Keratinocyte (primary cell): ENCODE data around the gene NXPH3. TPM values are rescaled to one million over a fixed set of nuclear protein-coding genes. Genes with fewer than 3 reads are reported as not detected.

Source experiments
- DNase-seq: peaks from one replicate; pipeline ENCODE4 v3.0.0-alpha.2; 2011; ENCODE audit warnings: low read depth, missing footprints, low spot score
- FAIRE-seq: peaks from 2 replicates; lab custom pipeline; 2011; peaks lifted over from hg19 to GRCh38; lab: Jason Lieb, UNC
- H2AFZ ChIP-seq: 2 replicates; pipeline ENCODE4 v1.6.0; 2012; ENCODE audit warnings: low read length, control low read depth, inconsistent platforms; ENCODE audit not compliant: control insufficient read depth
- H3K27ac ChIP-seq: 2 replicates; pipeline ENCODE4 v1.5.1; 2011; ENCODE audit warnings: low read length; ENCODE audit not compliant: control insufficient read depth, insufficient read depth
- H3K27me3 ChIP-seq: 3 replicates; pipeline ENCODE4 v1.6.0; 2011; ENCODE audit warnings: low read length; ENCODE audit not compliant: control insufficient read depth, insufficient read depth; ENCODE audit errors: extremely low read depth
- H3K36me3 ChIP-seq, 2 experiments: 2 replicates in 1 of 2; 3 replicates in 1 of 2; pipeline ENCODE4 v1.5.1; 2011; ENCODE audit warnings: low read length in 2 of 2, mild to moderate bottlenecking in 1 of 2; ENCODE audit not compliant: control insufficient read depth in 2 of 2, insufficient read depth in 2 of 2; ENCODE audit errors: extremely low read depth in 1 of 2
- H3K4me1 ChIP-seq: 3 replicates; pipeline ENCODE4 v1.5.1; 2011; ENCODE audit warnings: low read length; ENCODE audit not compliant: control insufficient read depth, insufficient read depth; ENCODE audit errors: extremely low read depth
- H3K4me2 ChIP-seq: 3 replicates; pipeline ENCODE4 v1.6.0; 2011; ENCODE audit warnings: low read depth, low read length; ENCODE audit not compliant: control insufficient read depth, insufficient read depth; ENCODE audit errors: extremely low read depth
- H3K4me3 ChIP-seq, 3 experiments: fragments of 200-600 bp in 1 of 3; sonication (generic) in 1 of 3; 2 replicates in 2 of 3; 3 replicates in 1 of 3; pipeline ENCODE4 v1.5.1; 2011 to 2016; ENCODE audit warnings: low read length in 3 of 3, mild to moderate bottlenecking in 3 of 3, control low read depth in 2 of 3, inconsistent platforms in 1 of 3, low read depth in 1 of 3, mixed read lengths in 1 of 3, mixed run types in 1 of 3, moderate library complexity in 1 of 3; ENCODE audit not compliant: control insufficient read depth in 2 of 3, insufficient read depth in 2 of 3; ENCODE audit errors: extremely low read depth in 1 of 3
- H3K79me2 ChIP-seq: 2 replicates; pipeline ENCODE4 v1.6.0; 2012; ENCODE audit warnings: low read length; ENCODE audit not compliant: control insufficient read depth, insufficient read depth
- H3K9ac ChIP-seq: 3 replicates; pipeline ENCODE4 v1.6.0; 2011; ENCODE audit warnings: low read length; ENCODE audit not compliant: control insufficient read depth, insufficient read depth; ENCODE audit errors: extremely low read depth
- H3K9me1 ChIP-seq: 3 replicates; pipeline ENCODE4 v1.6.0; 2011; ENCODE audit warnings: low read length; ENCODE audit not compliant: control insufficient read depth, insufficient read depth; ENCODE audit errors: extremely low read depth
- H3K9me3 ChIP-seq: 2 replicates; pipeline ENCODE4 v1.5.1; 2012; ENCODE audit warnings: low read depth, low read length; ENCODE audit not compliant: control insufficient read depth
- H4K20me1 ChIP-seq: 3 replicates; pipeline ENCODE4 v1.6.0; 2011; ENCODE audit warnings: low read length; ENCODE audit not compliant: control insufficient read depth, insufficient read depth; ENCODE audit errors: extremely low read depth
- EZH2 ChIP-seq: IDR thresholded peaks from one replicate; pipeline ENCODE4 v1.6.1; 2012; ENCODE audit warnings: inconsistent platforms, mild to moderate bottlenecking, low read length, moderate library complexity
- dilution Hi-C: fragments of 300-500 bp; cut with MboI; formaldehyde crosslinking; loops from one replicate; pipeline ENCODE4 v1.7.0; 2020; ENCODE audit warnings: low sequenced_read_pairs; ENCODE audit not compliant: extremely low pct_ligation_motif_present
- polyA plus RNA-seq, 5 experiments: library from polyadenylated mRNA; depleted of rRNA in 3 of 5; stranded (reverse) in 3 of 5; stranded (forward) in 1 of 5; unstranded in 1 of 5; fragments of >200 nt; gene quantifications; 1 replicate in 1 of 5; 2 replicates in 3 of 5; 3 replicates in 1 of 5; pipeline versions ENCODE4 v1.2.1 to v1.2.3, GENCODE V29; 2011 to 2012; ENCODE audit warnings: missing spikeins in 2 of 5, low read depth in 1 of 5, low replicate concordance in 1 of 5
- TF ChIP-seq, protein P1 (sequence below), 3 experiments: IDR thresholded peaks in 1 of 3; conservative IDR thresholded peaks in 1 of 3; optimal IDR thresholded peaks in 1 of 3; 2 replicates in 2 of 3; 3 replicates in 1 of 3; pipeline versions ENCODE3 to v1.5.1; 2011; ENCODE audit warnings: low read length in 3 of 3, mild to moderate bottlenecking in 3 of 3, moderate library complexity in 2 of 3, control low read depth in 1 of 3, inconsistent platforms in 1 of 3; ENCODE audit not compliant: insufficient read depth in 2 of 3; ENCODE audit errors: extremely low read depth in 1 of 3

NXPH3 gene
- polyA plus RNA-seq, 1 donor (not counting 4 experiments of a cell fraction or from before 2014, with no cell fraction given) = 0.12 TPM

DNA sequence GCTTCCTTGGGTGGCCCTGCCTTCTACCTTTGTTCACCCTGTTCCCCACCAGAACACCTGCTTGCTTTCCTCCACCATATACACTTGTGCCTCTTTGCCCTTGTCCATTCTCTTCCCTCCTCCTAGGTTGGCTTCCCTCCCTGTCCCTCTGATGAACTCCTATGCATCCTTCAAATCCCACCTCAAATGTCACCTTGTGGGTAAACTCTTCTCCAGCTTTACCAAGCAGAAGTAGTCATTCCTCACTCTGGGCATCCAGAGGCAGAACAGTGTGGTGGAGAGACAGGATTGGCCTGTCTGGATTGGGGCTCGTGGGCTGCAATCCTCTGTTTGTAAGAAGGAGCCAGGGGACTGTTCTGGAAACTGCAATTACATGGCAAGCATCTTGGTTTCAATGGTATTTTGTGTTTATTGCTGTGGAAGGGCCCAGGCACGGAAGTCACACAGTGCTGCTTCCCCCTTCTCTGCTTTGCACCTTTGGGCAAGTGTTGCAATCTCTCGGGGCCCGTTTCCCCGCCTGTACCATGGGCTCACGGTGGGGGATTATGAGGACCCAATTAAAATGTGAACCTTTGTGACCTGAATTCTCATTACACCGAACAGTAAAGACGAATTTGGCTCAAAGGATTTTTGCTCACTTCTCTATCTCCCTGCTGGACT is 21.9 kb upstream of the NXPH3 start:
- Histone ChIP-seq H3K27me3 (peaks cover 4% of the 10 kb centered on the region), H3K9me3 (no peaks in the 10 kb centered on the region), H3K4me1 (peaks cover 20% of the 10 kb centered on the region), H2AFZ (no peak overlapping the region), H3K27ac (no peak overlapping the region), H3K36me3 (no peaks in the 10 kb centered on the region), H3K4me2 (no peak overlapping the region), H3K79me2 (no peaks in the 10 kb centered on the region), H3K9me1 (no peaks in the 10 kb centered on the region), H4K20me1 (no peaks in the 10 kb centered on the region), H3K9ac (no peak overlapping the region), H3K4me3 (no peak overlapping the region)
- dilution Hi-C loops = no loop called here
- TF ChIP-seq, protein P1, sequence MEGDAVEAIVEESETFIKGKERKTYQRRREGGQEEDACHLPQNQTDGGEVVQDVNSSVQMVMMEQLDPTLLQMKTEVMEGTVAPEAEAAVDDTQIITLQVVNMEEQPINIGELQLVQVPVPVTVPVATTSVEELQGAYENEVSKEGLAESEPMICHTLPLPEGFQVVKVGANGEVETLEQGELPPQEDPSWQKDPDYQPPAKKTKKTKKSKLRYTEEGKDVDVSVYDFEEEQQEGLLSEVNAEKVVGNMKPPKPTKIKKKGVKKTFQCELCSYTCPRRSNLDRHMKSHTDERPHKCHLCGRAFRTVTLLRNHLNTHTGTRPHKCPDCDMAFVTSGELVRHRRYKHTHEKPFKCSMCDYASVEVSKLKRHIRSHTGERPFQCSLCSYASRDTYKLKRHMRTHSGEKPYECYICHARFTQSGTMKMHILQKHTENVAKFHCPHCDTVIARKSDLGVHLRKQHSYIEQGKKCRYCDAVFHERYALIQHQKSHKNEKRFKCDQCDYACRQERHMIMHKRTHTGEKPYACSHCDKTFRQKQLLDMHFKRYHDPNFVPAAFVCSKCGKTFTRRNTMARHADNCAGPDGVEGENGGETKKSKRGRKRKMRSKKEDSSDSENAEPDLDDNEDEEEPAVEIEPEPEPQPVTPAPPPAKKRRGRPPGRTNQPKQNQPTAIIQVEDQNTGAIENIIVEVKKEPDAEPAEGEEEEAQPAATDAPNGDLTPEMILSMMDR (optimal IDR thresholded peaks at IDR 0.05 in 1 of 3, IDR thresholded peaks at IDR 0.05 in 1 of 3, conservative IDR thresholded peaks at IDR 0.05 in 1 of 3; ENCODE audit: extremely low read depth in 1 of 3, insufficient read depth in 2 of 3, low read length in 3 of 3) = no peak
- TF ChIP-seq EZH2 = no peak
- no peak for DNase-seq
- no peak for FAIRE-seq

DNA sequence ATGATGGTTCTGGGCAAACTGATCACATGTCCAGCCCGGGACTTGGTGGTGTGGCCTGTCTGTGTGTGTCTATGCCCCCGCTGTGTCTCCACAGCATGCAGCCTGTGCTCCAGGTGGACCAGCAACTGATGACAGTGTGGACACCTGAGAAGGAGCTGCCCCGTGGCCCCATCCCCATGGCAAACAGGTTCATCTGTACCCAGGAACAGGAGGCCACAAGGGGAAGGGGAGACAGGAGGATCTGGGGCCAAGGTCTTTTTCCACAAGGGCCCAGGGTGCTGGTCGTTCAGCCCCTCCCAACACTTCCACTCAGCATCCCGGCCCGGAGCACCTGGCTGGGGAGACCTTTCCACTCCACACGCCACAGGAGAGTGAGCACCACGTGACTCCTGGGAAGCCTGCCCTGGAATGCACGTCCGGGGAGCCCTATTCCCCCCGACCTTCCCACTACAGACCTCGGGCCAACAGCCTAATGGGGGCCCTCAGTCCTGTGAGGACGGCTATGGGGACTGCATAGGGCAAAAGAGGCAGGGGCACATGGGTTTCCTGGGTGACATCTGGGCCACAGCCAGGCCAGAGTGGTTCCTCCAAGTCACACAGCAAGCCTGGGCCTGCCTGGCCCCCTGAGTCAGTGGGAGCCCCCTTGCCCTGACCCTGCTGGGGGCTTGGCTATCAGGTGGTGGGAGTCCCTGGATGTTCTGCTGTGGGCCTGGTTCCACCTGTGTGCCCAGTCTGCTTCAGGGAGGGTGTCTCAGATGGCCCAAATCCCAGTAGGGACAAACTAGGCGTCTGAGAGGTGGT is 20.8 kb upstream of the NXPH3 start:
- no peaks in the 10 kb centered on the region for H3K9me3 ChIP-seq
- FAIRE-seq = no peak
- no peak for DNase-seq
- H3K4me3 ChIP-seq = no peak overlapping the region
- peaks cover 18% of the 10 kb centered on the region for H3K4me1 ChIP-seq
- H3K9me1 ChIP-seq = no peaks in the 10 kb centered on the region
- H3K27ac ChIP-seq = no peak overlapping the region
- TF ChIP-seq, protein P1 (optimal IDR thresholded peaks at IDR 0.05 in 1 of 3, IDR thresholded peaks at IDR 0.05 in 1 of 3, conservative IDR thresholded peaks at IDR 0.05 in 1 of 3; ENCODE audit: extremely low read depth in 1 of 3, insufficient read depth in 2 of 3, low read length in 3 of 3) = no peak
- no peak for TF ChIP-seq EZH2
- H4K20me1 ChIP-seq = no peaks in the 10 kb centered on the region
- no peaks in the 10 kb centered on the region for H3K36me3 ChIP-seq
- peaks cover 4% of the 10 kb centered on the region for H3K27me3 ChIP-seq
- H3K9ac ChIP-seq = no peak overlapping the region
- dilution Hi-C loops = no loop called here
- H3K79me2 ChIP-seq = no peaks in the 10 kb centered on the region
- no peak overlapping the region for H2AFZ ChIP-seq
- H3K4me2 ChIP-seq = no peak overlapping the region
